ENCODE data around the gene ZW10. TPM values are rescaled to one million over a fixed set of nuclear protein-coding genes. Genes with fewer than 3 reads are reported as not detected.

Gene ZW10
- total RNA-seq, 1 experiment from 2014 or later = 19.3 TPM

DNA sequence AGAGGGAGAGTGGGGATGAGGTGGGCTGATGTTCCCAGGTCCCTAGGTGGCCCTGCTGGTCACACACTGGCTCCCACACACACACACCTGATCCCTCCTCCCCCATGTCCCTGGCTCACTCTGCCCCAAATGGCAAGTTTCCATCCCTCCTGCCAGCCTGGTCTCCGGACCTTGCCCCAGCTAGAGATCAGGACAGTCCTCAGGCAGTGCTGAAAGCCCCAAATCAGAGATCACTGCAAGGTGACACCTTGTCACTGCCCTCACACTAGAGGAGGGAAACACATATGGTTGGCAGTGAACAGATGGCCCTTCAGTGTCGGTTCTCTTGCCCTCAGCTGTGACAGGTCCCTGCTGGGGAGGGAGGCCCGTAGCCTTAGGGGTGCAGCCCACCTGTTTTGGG lies 75.0 kb downstream of the ZW10 start:
- Histone ChIP-seq H4K20me1 (ENCODE audit: insufficient read depth) (no peaks in the 10 kb centered on the region), H3K36me3 (ENCODE audit: low read depth) (no peaks in the 10 kb centered on the region), H3K9me3 (ENCODE audit: insufficient read depth, low read depth) (no peaks in the 10 kb centered on the region), H3K27ac (no peak overlapping the region), H3K79me2 (ENCODE audit: low read depth) (no peaks in the 10 kb centered on the region), H3K4me2 (no peak overlapping the region), H3K4me1 (replicated peaks; ENCODE audit: insufficient read depth) (no peaks in the 10 kb centered on the region), H3K4me3 (no peak overlapping the region), H3K27me3 (ENCODE audit: insufficient read depth, low read depth) (no peaks in the 10 kb centered on the region), H3K9me2 (ENCODE audit: insufficient read depth) (no peaks in the 10 kb centered on the region; the same call in 1 of the 2 replicates), H3F3A (ENCODE audit: insufficient read depth, low read depth) (no peaks in the 10 kb centered on the region), H2AFZ (no peak overlapping the region)
- intact Hi-C loops (cut with micrococcal nuclease; ENCODE audit: unreplicated experiment) = no loop called here
- CTCF ChIA-PET = no interaction called here
- POLR2A ChIA-PET (ENCODE audit: unreplicated experiment) = no interaction called here
- no peak for DNase-seq
- no peak for TF ChIP-seq EZH2 (IDR thresholded peaks at IDR 0.05; ENCODE audit: low read depth)
- TF ChIP-seq, protein P1, sequence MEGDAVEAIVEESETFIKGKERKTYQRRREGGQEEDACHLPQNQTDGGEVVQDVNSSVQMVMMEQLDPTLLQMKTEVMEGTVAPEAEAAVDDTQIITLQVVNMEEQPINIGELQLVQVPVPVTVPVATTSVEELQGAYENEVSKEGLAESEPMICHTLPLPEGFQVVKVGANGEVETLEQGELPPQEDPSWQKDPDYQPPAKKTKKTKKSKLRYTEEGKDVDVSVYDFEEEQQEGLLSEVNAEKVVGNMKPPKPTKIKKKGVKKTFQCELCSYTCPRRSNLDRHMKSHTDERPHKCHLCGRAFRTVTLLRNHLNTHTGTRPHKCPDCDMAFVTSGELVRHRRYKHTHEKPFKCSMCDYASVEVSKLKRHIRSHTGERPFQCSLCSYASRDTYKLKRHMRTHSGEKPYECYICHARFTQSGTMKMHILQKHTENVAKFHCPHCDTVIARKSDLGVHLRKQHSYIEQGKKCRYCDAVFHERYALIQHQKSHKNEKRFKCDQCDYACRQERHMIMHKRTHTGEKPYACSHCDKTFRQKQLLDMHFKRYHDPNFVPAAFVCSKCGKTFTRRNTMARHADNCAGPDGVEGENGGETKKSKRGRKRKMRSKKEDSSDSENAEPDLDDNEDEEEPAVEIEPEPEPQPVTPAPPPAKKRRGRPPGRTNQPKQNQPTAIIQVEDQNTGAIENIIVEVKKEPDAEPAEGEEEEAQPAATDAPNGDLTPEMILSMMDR (conservative IDR thresholded peaks at IDR 0.05) = no peak
- no TSS peak for BruUV-seq (replicated peaks)

DNA sequence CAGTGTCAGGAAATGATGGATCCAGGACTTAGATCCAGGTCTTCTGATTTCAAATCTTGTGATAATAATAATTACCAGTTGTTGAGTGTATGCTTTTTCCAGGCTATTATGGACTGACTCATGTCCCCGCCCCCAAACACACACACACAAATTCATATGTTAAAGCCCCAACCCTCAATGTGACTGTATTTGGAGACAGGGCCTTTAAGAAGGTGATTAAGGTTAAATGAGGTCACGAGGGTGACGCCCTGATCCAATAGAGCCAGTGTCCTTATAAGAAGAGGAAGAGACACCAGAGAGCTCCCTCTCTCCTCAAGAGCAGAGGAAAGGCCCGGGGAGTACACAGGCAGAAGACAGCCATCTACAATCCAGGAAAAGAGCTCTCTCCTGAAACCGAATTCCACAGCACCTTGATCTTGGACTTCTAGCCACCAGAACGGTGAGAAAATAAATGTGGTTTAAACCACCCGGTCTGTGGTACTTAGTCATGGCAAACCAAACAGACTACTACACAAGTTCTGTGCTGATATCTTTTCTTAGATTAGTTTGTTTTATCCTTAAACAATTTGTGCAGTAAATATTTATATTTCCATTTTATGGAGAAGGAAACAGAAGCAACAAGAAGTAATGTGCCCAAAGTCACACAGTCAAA lies 75.6 kb downstream of the ZW10 start:
- no peak overlapping the region for H2AFZ ChIP-seq
- no TSS peak for BruUV-seq (replicated peaks)
- no peaks in the 10 kb centered on the region for H3K36me3 ChIP-seq (ENCODE audit: low read depth)
- H3K27ac ChIP-seq = no peak overlapping the region
- H3K9me2 ChIP-seq (ENCODE audit: insufficient read depth) = no peaks in the 10 kb centered on the region
- DNase-seq = no peak
- ChIA-PET POLR2A (ENCODE audit: unreplicated experiment) (no interaction called here), CTCF (no interaction called here)
- no peaks in the 10 kb centered on the region for H3K4me1 ChIP-seq (replicated peaks; ENCODE audit: insufficient read depth)
- H3K4me3 ChIP-seq = no peak overlapping the region
- intact Hi-C loops (cut with micrococcal nuclease; ENCODE audit: unreplicated experiment) = no loop called here
- H4K20me1 ChIP-seq (ENCODE audit: insufficient read depth) = no peaks in the 10 kb centered on the region
- no peaks in the 10 kb centered on the region for H3K9me3 ChIP-seq (ENCODE audit: insufficient read depth, low read depth)
- TF ChIP-seq, protein P1 (conservative IDR thresholded peaks at IDR 0.05) = no peak
- no peak for TF ChIP-seq EZH2 (IDR thresholded peaks at IDR 0.05; ENCODE audit: low read depth)
- no peak overlapping the region for H3K4me2 ChIP-seq
- no peaks in the 10 kb centered on the region for H3K79me2 ChIP-seq (ENCODE audit: low read depth)
- no peaks in the 10 kb centered on the region for H3K27me3 ChIP-seq (ENCODE audit: insufficient read depth, low read depth)
- H3F3A ChIP-seq (ENCODE audit: insufficient read depth, low read depth) = no peaks in the 10 kb centered on the region

DNA sequence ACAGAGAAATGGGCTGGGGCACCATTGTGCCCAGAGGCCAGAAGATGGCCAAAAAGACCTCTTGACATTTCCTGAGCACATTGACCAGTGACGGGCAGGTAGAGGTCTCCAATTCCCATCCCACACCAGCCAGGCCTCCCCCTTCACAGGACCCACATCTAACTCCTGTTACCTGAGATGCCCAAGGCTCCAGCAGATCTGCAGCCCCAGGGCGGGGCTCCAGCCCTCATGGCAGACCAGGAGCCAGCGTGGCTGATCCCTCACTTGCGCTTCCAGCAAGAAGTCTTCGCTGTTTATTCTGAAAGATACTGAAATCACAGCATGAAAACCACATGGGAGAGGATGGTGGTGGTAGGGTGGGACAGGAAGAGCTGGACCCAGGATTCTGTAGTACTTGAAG lies 76.4 kb downstream of the ZW10 start:
- Histone ChIP-seq H3K27me3 (ENCODE audit: insufficient read depth, low read depth) (no peaks in the 10 kb centered on the region), H3K4me2 (no peak overlapping the region), H4K20me1 (ENCODE audit: insufficient read depth) (no peaks in the 10 kb centered on the region), H3K9me3 (ENCODE audit: insufficient read depth, low read depth) (no peaks in the 10 kb centered on the region), H3K4me1 (replicated peaks; ENCODE audit: insufficient read depth) (no peaks in the 10 kb centered on the region), H3K4me3 (no peak overlapping the region), H3K36me3 (ENCODE audit: low read depth) (no peaks in the 10 kb centered on the region), H3K9me2 (ENCODE audit: insufficient read depth) (no peaks in the 10 kb centered on the region), H3K79me2 (ENCODE audit: low read depth) (no peaks in the 10 kb centered on the region), H2AFZ (no peak overlapping the region), H3F3A (ENCODE audit: insufficient read depth, low read depth) (no peaks in the 10 kb centered on the region), H3K27ac (no peak overlapping the region)
- intact Hi-C loops (cut with micrococcal nuclease; ENCODE audit: unreplicated experiment) = no loop called here
- ChIA-PET CTCF (no interaction called here), POLR2A (ENCODE audit: unreplicated experiment) (no interaction called here)
- no peak for TF ChIP-seq EZH2 (IDR thresholded peaks at IDR 0.05; ENCODE audit: low read depth)
- TF ChIP-seq, protein P1 (conservative IDR thresholded peaks at IDR 0.05) = no peak
- DNase-seq = no peak
- BruUV-seq (replicated peaks) = no TSS peak

All from PC-9 (cell line).